ENCODE data around the gene MEGF9. TPM values are rescaled to one million over a fixed set of nuclear protein-coding genes. Genes with fewer than 3 reads are reported as not detected.

MEGF9 gene
- polyA plus RNA-seq, 1 donor (not counting 4 experiments of a cell fraction or from before 2014, with no cell fraction given), result 11.2 TPM

DNA sequence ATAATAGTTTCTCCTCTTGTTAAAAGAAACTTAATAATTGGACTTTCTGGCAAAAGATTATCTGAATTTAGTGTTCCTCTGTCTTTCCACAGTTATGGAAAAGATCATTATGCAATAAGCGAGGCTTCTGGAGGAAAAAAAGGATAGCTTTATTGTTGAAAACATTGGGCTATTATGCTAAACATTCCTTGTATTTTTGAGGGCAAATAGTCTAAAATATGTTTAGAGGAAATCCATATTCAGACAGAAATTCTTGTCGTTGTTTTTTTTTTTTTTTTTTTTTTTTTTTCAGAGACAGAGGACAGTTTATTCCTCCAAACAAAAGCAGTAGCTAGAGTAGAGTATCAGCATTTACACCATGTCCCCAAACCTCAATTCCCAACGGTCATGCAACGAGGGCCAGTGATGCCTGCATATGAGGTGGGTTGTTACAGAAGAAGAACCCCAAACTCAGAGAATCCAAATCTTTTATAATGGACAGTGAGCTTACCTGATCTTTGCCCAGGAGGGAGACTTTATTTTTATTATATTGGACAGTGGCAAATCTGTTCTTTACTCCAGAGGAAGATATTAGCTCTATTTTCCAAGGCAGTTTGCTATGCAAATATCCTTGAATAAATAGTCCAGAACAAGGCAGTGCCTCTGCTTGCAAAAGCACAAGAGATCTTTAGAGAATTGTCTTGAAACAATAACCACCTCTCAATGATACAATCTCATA is 85.9 kb downstream of the MEGF9 start:
- Histone ChIP-seq H2AFZ (ENCODE audit: control insufficient read depth, low read length) (no peak overlapping the region), H3K9me1 (ENCODE audit: control insufficient read depth, extremely low read depth, insufficient read depth, low read length) (no peaks in the 10 kb centered on the region), H3K4me2 (ENCODE audit: control insufficient read depth, extremely low read depth, insufficient read depth, low read depth, low read length) (no peak overlapping the region), H3K79me2 (ENCODE audit: control insufficient read depth, insufficient read depth, low read length) (no peaks in the 10 kb centered on the region), H3K36me3 (ENCODE audit: control insufficient read depth in 2 of 2, extremely low read depth in 1 of 2, insufficient read depth in 2 of 2, low read length in 2 of 2) (no peaks in the 10 kb centered on the region), H3K27ac (ENCODE audit: control insufficient read depth, insufficient read depth, low read length) (no peak overlapping the region), H3K9me3 (ENCODE audit: control insufficient read depth, low read depth, low read length) (no peaks in the 10 kb centered on the region), H4K20me1 (ENCODE audit: control insufficient read depth, extremely low read depth, insufficient read depth, low read length) (no peaks in the 10 kb centered on the region), H3K27me3 (ENCODE audit: control insufficient read depth, extremely low read depth, insufficient read depth, low read length) (no peaks in the 10 kb centered on the region), H3K9ac (ENCODE audit: control insufficient read depth, extremely low read depth, insufficient read depth, low read length) (no peak overlapping the region), H3K4me3 (ENCODE audit: control insufficient read depth in 2 of 3, extremely low read depth in 1 of 3, insufficient read depth in 2 of 3, low read depth in 1 of 3, low read length in 3 of 3) (no peak overlapping the region), H3K4me1 (ENCODE audit: control insufficient read depth, extremely low read depth, insufficient read depth, low read length) (peaks cover 11% of the 10 kb centered on the region)
- dilution Hi-C loops (cut with MboI; ENCODE audit: extremely low pct_ligation_motif_present, low sequenced_read_pairs), result no loop called here
- DNase-seq (ENCODE audit: low read depth, low spot score) (no peak), FAIRE-seq (no peak)
- TF ChIP-seq EZH2 (IDR thresholded peaks at IDR 0.05; ENCODE audit: low read length), result no peak

DNA sequence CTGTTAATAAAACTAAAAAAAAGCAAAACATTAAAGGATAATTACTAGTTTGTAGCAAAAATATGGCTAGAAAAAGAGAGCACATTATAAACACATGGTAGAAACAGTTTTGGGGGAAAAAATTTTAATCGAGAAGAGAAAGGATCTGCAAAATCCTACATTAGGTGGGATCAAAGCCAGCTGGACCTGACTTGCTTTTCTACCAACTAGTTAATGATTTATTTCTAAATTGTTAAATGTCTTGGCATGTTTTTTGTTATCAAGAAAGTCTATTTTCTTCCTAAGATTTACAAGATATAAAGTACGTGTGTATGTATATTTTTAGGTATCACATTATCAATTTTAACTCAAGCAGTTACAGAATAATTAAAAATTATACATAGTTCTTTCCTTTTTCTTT is 87.2 kb downstream of the MEGF9 start:
- Histone ChIP-seq H3K4me1 (ENCODE audit: control insufficient read depth, extremely low read depth, insufficient read depth, low read length) (peaks cover 11% of the 10 kb centered on the region), H3K9ac (ENCODE audit: control insufficient read depth, extremely low read depth, insufficient read depth, low read length) (no peak overlapping the region), H3K27me3 (ENCODE audit: control insufficient read depth, extremely low read depth, insufficient read depth, low read length) (no peaks in the 10 kb centered on the region), H3K36me3 (ENCODE audit: control insufficient read depth in 2 of 2, extremely low read depth in 1 of 2, insufficient read depth in 2 of 2, low read length in 2 of 2) (no peaks in the 10 kb centered on the region), H3K9me3 (ENCODE audit: control insufficient read depth, low read depth, low read length) (no peaks in the 10 kb centered on the region), H3K79me2 (ENCODE audit: control insufficient read depth, insufficient read depth, low read length) (no peaks in the 10 kb centered on the region), H3K4me2 (ENCODE audit: control insufficient read depth, extremely low read depth, insufficient read depth, low read depth, low read length) (no peak overlapping the region), H3K27ac (ENCODE audit: control insufficient read depth, insufficient read depth, low read length) (no peak overlapping the region), H4K20me1 (ENCODE audit: control insufficient read depth, extremely low read depth, insufficient read depth, low read length) (no peaks in the 10 kb centered on the region), H3K4me3 (ENCODE audit: control insufficient read depth in 2 of 3, extremely low read depth in 1 of 3, insufficient read depth in 2 of 3, low read depth in 1 of 3, low read length in 3 of 3) (no peak overlapping the region), H3K9me1 (ENCODE audit: control insufficient read depth, extremely low read depth, insufficient read depth, low read length) (no peaks in the 10 kb centered on the region), H2AFZ (ENCODE audit: control insufficient read depth, low read length) (no peak overlapping the region)
- DNase-seq (ENCODE audit: low read depth, low spot score) (no peak), FAIRE-seq (no peak)
- TF ChIP-seq, protein P1, sequence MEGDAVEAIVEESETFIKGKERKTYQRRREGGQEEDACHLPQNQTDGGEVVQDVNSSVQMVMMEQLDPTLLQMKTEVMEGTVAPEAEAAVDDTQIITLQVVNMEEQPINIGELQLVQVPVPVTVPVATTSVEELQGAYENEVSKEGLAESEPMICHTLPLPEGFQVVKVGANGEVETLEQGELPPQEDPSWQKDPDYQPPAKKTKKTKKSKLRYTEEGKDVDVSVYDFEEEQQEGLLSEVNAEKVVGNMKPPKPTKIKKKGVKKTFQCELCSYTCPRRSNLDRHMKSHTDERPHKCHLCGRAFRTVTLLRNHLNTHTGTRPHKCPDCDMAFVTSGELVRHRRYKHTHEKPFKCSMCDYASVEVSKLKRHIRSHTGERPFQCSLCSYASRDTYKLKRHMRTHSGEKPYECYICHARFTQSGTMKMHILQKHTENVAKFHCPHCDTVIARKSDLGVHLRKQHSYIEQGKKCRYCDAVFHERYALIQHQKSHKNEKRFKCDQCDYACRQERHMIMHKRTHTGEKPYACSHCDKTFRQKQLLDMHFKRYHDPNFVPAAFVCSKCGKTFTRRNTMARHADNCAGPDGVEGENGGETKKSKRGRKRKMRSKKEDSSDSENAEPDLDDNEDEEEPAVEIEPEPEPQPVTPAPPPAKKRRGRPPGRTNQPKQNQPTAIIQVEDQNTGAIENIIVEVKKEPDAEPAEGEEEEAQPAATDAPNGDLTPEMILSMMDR (optimal IDR thresholded peaks at IDR 0.05 in 1 of 3, IDR thresholded peaks at IDR 0.05 in 1 of 3, conservative IDR thresholded peaks at IDR 0.05 in 1 of 3; ENCODE audit: extremely low read depth in 1 of 3, insufficient read depth in 2 of 3, low read length in 3 of 3), result no peak
- TF ChIP-seq EZH2 (IDR thresholded peaks at IDR 0.05; ENCODE audit: low read length), result no peak
- dilution Hi-C loops (cut with MboI; ENCODE audit: extremely low pct_ligation_motif_present, low sequenced_read_pairs), result no loop called here

DNA sequence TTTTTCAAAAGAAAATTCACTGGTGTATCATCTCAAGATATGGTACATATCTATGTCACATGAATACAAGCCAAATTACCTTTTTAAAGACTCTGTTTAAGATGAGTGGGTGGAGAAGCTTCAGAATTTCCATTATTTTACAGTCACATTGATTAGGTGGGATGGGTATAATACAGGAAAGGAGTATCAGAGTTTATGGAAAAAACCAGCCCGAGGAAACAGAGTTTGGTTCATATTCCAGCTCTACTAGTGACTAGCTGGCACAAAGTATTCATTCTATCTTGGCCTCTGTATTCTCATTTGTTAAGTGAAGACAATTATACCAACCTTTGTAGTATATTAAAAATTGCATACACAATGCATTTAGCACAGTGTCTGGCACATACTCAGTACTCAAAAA is 87.8 kb downstream of the MEGF9 start:
- dilution Hi-C loops (cut with MboI; ENCODE audit: extremely low pct_ligation_motif_present, low sequenced_read_pairs), result no loop called here
- H3K4me1 ChIP-seq (ENCODE audit: control insufficient read depth, extremely low read depth, insufficient read depth, low read length), result peaks cover 11% of the 10 kb centered on the region

More for the DNA sequence above, 87.8 kb downstream of the MEGF9 start:
- Histone ChIP-seq H3K79me2 (ENCODE audit: control insufficient read depth, insufficient read depth, low read length) (no peaks in the 10 kb centered on the region), H3K36me3 (ENCODE audit: control insufficient read depth in 2 of 2, extremely low read depth in 1 of 2, insufficient read depth in 2 of 2, low read length in 2 of 2) (no peaks in the 10 kb centered on the region), H3K9me1 (ENCODE audit: control insufficient read depth, extremely low read depth, insufficient read depth, low read length) (no peaks in the 10 kb centered on the region), H4K20me1 (ENCODE audit: control insufficient read depth, extremely low read depth, insufficient read depth, low read length) (no peaks in the 10 kb centered on the region), H3K9me3 (ENCODE audit: control insufficient read depth, low read depth, low read length) (no peaks in the 10 kb centered on the region), H3K9ac (ENCODE audit: control insufficient read depth, extremely low read depth, insufficient read depth, low read length) (no peak overlapping the region), H3K4me3 (ENCODE audit: control insufficient read depth in 2 of 3, extremely low read depth in 1 of 3, insufficient read depth in 2 of 3, low read depth in 1 of 3, low read length in 3 of 3) (no peak overlapping the region), H3K4me2 (ENCODE audit: control insufficient read depth, extremely low read depth, insufficient read depth, low read depth, low read length) (peak overlapping the region; percentile 64), H3K27ac (ENCODE audit: control insufficient read depth, insufficient read depth, low read length) (no peak overlapping the region), H2AFZ (ENCODE audit: control insufficient read depth, low read length) (no peak overlapping the region), H3K27me3 (ENCODE audit: control insufficient read depth, extremely low read depth, insufficient read depth, low read length) (no peaks in the 10 kb centered on the region)
- FAIRE-seq (no peak), DNase-seq (ENCODE audit: low read depth, low spot score) (no peak)
- TF ChIP-seq EZH2 (IDR thresholded peaks at IDR 0.05; ENCODE audit: low read length), result no peak
- TF ChIP-seq, protein P1 (optimal IDR thresholded peaks at IDR 0.05 in 1 of 3, IDR thresholded peaks at IDR 0.05 in 1 of 3, conservative IDR thresholded peaks at IDR 0.05 in 1 of 3; ENCODE audit: extremely low read depth in 1 of 3, insufficient read depth in 2 of 3, low read length in 3 of 3), result no peak

All from keratinocyte (primary cell).